HG03520 (cell line): Measurements from ENCODE around the gene MAGEL2.

Experiments
- ATAC-seq: cut with Tn5 transposase; IDR thresholded peaks from one replicate; pipeline ENCODE4 v1.9.1; 2021; ENCODE audit warnings: mild to moderate bottlenecking, moderate library complexity; ENCODE audit not compliant: unreplicated experiment

MAGEL2 gene

DNA sequence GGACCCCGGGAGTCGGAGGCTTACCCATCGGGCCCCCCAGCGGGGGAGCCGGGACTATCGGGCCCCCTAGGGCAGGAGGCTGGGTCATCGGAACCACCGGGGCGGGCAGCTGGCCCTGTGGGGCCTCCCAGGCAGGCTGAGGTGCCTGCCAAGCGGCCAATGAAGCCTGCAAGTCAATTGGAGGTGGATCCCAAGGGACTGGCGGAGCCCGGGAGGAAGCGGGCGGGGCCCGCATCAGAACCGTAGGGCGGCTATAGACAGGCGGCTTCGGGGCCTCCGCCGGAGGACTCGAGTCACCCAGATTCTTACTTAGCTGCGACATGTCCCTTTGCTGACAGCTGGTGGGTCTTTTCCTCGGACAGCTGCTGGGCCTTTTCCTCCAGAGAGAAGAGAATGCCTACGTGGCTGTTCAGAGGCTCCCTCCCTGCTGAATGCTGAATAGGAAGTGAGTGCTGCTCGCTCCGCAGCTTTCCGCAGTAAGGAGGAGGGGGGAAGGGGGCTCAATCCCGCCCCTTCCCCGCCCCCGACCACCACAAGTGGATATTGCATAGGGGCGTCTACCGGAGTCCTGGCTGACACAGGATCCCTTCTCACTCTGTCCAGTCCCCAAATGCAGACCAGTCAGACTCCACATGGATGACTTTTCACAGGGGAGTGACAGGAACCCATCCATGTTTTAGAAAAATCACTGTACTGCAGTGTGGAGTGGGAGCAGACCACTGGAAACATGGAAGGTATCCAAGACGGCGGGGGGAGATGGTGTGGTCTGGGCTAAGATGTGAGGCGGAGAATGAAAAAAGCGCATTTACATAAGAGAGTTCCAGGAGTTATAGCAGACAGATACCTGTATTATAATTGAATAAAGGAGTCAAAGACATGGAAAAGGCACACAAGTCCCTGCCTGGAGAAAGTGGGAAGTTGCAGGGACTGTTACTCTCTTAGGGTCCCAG lies at the start of gene MAGEL2:
Gene MAGEL2, minus strand, starts transcription at position 447 of the 950 bp plus-strand sequence. Its CDS starts 125 bp downstream, at position 322.
- ATAC-seq, result no peak

DNA sequence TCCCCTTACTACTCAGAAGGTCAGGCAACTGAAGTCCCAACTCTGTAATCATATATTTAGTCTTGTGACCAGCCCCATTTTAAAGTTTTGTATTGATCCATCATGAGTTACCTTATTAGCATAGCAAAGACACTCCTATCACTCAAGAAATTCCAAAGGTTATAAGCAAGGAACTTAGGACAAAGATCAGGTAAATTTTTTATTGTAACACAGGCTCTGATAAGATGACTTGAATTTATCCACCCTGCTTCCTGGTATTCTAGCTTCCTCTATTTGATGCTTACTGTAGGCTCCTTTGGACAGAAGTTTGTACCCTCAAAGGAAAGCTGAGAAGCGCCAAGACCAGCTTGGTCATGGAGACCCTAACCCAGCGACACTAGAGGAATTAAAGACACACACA lies 47.6 kb upstream of the MAGEL2 start:
- ATAC-seq, result no peak

DNA sequence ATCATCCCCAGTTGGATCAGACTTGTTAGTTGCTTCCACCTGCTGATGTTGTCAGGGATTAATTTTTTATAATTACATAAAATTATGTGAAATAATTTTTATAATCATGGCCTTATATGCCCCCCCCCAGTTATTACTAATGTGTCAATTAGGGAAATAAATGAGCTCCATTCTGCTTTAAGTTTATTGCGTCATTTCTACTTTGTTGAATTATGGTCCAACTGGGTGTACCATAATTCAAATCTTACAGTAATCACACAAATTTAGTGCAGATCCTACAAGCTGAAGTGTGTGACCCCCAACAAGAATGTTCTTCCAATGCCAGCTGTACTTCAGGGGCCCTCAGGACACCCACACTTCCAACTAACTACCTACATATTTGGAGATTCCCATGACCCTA lies 46.9 kb upstream of the MAGEL2 start:
- no peak for ATAC-seq

DNA sequence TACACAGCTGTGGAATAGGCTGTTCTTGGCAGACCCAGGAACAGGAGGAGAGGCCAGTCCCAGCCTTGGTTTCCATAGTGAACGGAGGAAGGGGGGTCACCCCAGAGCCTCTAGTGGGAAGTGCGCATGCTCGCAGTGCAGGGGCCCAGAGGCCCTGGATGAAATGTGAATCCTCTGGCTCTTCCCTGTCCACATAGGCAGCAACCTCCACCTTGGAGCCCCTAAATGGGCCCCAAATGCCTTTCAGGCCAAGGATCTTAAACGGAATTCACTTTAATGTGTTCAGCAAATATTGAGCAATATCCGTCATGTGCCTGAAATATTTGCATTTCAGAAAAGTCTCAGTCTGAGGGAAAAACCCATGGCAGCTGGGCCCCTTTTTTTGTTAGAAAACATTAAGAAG lies 42.8 kb upstream of the MAGEL2 start:
- ATAC-seq, result no peak

DNA sequence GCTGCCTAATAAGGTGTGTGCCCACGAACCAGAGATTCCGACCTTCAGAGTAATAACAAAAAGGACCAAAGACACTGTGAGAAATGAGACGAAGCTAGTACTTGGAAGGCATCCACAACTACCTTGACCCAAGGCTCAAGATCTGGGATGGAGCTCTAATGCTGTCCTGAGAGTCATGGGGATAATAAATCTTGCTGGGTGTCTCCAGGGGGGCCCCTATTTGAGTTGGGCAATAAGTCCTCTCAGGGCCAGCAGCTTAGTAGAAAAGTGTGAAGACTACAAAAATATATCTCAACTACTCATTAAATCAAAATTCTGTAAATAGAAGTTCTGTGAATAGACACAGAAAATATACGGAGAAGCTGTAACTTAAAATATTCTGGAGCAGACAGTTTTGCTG lies 42.3 kb upstream of the MAGEL2 start:
- ATAC-seq, result no peak

DNA sequence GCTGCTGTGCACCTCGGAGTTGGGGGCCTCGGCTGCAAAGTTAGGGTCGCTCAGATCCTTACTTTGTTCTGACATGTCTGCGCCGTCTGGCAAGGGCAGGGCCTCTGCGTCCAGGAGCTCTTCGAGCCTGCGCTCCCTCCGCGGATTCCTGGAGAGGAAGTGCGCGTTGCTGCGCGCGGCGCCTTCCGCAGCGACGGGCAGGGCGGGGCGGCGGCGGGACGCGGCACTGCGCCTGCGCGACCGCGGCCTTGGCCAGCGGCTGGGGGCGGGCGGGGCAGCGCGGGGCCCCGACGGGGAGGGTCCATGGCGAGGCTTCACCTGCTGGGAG lies 39.4 kb upstream of the MAGEL2 start, which contains the start of gene NDN:
Gene NDN, minus strand, starts transcription at position 163 of the 328 bp plus-strand sequence. Its CDS starts 88 bp downstream, at position 75.
- no peak for ATAC-seq

DNA sequence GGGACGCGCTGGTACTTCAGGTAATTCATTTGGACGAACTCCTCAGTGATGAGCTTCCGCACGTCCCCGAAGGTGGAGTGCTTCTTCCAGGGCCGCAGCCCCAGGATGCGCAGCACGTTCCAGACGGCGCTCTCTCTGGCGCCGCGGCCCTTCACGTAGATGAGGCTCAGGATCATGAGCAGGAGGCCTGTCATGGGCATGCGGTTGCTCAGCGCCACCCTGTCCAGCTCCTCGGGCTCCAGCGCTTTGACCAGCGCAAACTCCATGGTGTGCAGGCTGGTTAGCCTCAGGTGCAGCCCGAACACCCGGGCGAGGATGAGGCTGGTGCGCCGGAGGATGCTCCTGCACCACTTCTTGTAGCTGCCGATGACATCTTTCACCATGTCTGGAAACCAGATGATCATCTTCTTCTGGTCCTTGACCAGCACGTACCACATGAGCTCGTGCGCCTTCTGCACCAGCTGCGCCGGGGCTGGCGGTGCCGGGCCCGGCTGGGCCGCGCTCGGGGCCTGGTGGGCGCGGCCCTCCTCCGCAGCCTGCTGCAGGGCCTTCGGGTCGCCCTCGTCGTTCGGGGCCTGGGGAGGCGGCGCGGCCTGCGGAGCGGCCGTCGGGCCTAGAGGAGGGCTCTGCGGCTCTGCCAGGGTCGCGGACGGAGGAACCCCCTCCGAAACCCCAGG lies 38.9 kb upstream of the MAGEL2 start:
- ATAC-seq, result no peak

DNA sequence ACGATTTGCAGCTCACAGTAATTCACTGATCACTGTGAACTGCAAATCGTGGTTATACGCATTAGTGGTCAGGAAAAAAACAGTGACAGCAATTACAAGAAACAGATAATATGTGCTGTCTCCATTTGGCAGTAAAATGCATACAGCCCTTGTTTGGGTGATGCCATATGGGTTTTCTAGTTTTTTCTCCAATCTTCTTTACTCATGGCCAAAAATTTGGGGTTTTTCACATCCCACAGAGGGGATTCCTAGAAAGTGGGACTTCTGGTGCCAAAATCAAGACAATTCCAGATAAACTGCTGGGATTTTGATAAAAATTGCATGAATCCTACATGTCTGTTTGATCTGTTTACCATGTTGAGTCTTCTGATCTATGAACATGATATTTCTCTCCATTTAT lies 23.8 kb upstream of the MAGEL2 start:
- ATAC-seq, result no peak

DNA sequence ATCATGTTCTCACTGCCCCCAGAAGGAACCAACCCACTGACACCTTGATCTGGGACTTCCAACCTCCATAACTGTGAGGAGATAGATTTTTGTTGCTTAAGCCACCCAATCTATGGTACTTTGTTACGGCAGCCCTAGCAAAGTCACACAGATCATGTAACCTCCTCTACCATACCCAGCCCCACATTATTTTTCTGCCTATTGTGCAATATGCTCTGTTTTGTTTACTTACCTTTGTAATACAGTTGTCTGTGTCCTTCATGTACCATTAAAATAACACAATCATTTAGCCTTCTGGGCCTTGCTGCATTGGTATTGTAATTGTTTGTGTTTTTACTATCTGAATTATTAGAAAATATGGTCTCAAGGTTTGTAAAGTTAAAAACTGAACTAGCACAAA lies 23.3 kb upstream of the MAGEL2 start:
- no peak for ATAC-seq

DNA sequence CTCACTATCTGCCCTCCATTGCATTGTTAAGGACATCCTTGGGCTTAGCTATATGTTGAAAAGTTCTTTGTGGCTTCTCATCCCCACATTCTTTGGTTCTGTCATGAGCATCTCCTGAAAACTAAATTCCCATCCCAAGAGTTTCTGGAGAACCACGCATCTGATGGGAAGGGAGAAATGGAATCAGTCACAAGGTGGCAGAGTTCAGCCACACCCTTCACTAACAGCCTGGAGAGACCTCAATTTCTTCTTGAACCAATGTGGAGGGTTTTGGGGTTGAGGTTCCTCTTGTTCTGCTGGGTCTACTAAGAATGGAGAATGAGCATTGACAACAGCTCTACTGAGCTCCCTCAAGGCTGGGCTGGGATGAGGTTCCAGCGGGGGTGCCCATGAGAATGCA lies 15.6 kb upstream of the MAGEL2 start:
- ATAC-seq, result no peak

DNA sequence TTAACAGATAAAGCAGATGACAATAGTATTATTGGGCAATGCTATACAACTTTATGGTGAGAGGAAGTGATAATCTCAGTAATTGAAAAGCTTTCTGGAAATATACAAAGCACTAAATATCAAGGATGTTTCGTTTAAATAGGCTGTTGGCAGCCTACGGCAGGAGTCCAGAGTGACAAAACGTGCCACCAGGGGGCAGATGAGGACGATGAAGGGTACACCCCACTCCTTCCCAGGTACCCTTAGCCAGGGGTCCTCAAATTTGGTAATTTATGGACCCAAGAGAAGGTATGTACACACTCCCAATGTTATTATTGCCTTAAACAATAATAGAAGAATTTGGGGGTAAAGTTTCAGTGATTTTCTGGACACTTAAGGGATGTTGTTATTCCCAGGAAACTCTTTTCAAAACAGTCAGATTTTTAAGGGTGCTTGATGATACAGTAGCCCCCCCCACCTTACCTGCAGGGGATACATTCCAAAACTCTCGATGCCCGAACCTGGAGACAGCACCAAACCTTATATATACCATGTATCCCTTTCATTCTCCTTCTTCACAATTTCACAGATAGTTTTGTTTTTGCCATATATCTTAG lies 1.4 kb upstream of the MAGEL2 start:
- ATAC-seq, result no peak

DNA sequence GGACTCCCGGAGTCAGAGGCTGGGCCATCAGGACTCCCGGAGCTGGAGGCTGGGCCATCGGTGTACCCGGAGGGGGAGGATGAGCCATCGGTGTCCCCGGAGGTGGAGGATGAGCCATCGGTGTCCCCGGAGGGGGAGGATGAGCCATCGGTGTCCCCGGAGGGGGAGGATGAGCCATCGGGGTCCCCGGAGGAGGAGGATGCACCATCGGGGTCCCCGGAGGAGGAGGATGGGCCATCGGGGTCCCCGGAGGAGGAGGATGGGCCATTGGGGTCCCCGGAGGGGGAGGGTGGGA lies 719 bp downstream of the MAGEL2 start:
- no peak for ATAC-seq

DNA sequence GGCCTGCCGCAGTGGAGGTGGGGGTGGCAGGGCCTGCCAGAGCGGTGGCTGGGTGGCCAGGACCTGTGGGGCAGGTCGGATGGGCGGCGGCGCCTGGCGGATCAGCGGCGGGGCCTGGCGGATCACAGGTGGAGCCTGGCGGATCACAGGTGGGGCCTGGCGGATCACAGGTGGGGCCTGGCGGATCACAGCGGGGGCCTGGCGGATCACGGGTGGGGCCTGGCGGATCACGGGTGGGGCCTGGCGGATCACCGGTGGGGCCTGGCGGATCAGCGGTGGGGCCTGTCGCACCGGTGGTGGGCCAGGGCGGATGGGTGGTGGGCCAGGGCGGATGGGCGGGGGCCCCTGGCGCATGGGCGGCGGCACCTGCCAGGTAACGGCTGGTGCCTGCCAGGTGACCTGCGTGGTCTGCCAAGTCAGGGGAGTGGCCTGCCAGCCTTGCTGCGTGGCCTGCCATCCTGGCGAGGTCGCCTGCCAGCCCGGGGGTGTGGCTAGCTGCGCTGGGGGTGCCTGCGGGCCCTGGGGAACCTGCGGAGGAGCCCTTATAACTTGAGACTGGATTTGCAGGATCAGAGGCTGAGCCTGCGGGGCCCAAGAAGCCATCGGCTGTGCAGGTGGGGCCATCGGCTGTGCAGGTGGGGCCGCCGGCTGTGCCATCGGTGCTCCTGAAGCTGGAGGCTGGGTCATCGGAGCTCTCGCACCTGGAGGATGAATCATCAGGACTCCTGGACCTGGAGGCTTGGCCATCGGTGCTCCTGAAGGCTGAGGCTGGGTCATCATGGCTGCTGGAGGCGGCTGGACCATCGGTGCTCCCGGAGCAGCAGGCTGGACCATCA lies 1.3 kb downstream of the MAGEL2 start:
- no peak for ATAC-seq

DNA sequence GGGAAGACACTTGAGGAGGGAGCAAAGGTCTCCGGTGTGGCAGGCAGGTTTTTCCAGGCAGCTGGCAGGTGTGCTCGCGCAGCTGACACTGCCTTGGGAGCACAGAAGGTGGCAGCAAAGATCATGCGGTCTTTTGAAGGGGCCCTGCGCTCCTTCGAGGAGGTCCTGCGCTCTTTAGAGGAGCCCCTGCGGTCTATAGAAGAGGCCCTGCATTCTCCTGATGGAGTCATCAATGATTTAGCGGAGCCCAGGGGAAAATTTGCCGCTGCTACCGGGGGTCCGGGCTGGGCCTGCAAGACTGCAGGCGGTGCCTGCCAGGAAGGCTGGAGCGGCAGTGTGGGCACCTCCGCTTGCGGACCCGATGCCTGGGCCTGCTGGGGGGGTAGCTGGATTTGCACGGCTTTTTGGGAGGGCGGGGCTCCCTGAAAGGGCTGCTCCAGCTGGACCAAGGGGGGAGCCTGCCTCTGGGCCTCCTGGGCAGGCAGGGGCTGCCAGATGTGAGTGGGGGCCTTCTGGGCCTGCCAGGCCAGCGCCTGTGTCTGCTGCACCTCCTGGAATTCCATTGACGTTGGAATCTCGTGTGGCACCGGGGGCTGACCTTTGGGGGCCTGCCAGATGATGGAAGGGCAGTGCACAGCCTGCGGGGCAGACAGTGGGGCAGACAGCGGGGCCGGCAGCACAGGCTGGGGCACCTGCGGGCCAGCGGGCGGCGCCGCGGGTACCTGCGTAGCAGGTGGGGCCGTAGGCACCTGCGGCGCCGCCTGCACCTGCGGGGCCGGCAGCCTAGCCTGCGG lies 2.1 kb downstream of the MAGEL2 start:
- ATAC-seq, result no peak

DNA sequence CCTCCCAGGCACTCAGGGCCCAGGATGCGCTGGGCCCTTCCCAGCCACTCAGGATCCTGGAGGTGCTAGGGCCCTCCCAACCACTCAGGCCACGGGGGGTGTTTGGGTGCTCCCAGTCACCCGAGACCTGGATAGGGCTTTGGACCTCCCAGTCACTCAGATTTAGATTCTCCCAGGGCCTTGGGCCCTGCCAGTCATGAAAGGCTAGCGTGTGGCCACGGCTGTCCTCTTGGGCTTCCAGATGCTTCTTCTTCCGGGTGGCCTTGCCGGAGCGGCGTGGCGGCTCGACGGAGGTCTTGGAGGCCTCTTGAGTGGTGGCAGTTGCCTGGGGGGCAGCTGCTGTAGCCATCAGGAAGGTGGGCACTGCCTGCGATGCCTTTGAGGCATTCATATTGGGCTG lies 2.8 kb downstream of the MAGEL2 start:
- ATAC-seq, result no peak

DNA sequence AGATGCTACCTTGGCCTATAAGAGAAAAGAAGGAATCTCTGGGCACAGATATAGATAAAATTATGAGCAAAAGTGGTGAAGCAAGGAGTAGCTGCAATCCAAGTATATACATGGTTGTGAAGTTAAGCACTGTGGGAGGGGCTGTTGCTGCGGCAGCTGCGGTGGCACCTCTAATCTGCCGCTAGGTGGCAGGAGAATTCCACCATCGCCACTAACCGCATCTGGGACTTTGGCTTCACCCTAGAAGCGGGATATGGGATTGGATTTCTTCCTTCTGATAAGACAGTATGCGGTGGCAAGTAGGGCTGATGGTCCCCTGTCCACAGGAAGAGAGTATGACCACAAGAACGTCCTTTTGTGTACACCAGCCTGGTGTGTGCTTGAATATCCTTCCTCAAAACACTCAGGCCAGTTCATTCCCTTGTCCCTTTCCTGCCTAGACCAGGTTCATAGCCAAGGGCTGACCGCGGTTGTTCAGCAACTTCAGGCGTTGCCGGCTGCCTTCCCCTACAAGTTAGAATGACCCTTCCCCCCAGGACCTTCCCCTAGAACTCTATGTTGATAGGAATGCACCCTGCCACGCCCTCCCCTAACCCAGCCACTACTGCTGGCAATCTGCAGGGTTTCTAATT lies 5.1 kb downstream of the MAGEL2 start:
- no peak for ATAC-seq

DNA sequence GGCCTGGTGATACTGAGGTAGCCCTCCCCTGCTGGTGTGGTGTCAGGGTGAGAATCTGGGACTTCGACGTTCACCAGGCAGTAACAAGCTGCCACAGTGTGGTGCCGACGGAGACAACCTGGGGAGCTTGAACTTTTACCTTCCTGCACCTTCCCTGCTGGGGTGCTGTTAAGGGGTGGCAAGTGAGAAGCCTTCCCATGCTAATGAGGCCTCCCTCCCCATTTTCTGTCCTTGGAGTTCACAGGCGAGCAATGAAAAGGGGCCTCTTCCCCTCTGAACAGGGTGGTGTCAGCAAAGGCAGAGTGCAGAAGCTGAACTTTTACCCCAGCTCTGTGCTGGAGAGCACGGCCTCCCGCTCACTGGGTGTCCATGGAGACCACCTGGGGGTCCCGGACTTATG lies 13.5 kb downstream of the MAGEL2 start:
- no peak for ATAC-seq

DNA sequence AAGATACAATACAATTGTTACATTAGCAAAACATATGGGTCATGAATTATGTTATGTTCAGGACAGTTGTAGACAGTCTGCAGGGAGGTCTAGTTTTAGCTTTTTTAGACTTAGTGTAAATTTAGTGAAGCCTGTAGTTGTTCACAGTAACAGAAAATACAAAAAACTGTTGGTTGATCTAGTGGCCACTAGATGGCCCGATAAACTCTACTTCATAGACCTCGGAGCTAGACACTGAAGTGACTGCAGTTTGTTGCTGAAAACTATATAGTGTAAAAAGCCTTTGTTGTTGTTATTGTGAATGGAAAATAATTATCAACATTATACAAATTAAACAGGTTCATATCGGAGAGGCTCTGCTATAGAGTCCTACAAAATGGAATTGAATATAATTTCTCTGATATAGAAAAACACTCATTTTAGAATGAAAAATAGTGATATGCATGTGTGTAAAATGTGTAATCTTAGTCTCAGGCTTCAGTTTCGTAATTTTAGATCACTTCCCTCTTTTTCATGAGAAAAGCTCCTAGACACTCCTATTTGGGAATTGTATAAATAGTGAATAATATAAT lies 18.3 kb downstream of the MAGEL2 start:
- no peak for ATAC-seq

DNA sequence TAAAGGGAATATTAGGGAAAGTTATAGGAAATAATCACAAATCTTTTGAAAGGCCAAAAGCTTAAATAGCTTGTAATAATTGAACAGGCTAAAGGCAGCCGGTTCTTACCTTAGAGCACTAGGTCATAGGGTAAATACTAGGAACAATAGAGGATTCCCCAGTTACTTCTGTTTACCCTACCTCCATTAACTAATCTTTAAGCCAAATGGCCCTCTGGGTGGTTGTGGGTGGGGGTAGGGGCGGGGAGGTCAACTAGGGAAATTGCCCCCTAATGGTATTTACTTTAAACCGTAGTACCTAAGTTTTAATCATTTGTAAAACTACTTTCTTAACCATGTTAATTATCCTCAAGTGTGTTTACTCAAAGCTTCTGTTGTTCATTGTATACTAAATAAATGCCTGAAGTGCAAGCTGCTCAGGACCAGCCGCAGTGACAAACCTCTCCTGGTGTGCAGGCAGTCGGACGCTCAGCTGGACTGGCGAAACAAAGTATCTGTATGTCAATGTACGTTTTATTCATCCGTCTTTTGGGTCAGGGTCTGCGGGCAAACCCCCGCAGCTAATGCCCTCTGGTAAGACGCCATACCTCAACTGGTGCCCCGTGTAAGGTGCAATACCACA lies 18.9 kb downstream of the MAGEL2 start:
- no peak for ATAC-seq
